Motor neuron (in vitro differentiated cells): Measurements from ENCODE around the gene PRKACB. TPM values are rescaled to one million over a fixed set of nuclear protein-coding genes. Genes with fewer than 3 reads are reported as not detected.

Experiments used
- ATAC-seq, 8 experiments: fragments of 200-7000 bp; cut with Tn5 transposase; replicated peaks in 6 of 8; 2 replicates each; pipeline ENCODE4 v1.8.0; 2021; ENCODE audit warnings: mild to moderate bottlenecking in 8 of 8, moderate library complexity in 8 of 8
- H3K27ac ChIP-seq, 2 donors: fragments of 250-450 bp; sonication (Bioruptor Pico); 2 replicates each; pipeline ENCODE4 v1.9.0; 2021; ENCODE audit warnings: antibody characterized with exemption in 2 of 2, mild to moderate bottlenecking in 2 of 2, moderate library complexity in 1 of 2
- H3K4me1 ChIP-seq, 2 donors: fragments of 250-450 bp; sonication (Bioruptor Pico); replicated peaks in 1 of 2; 2 replicates each; pipeline ENCODE4 v1.6.1; 2021; ENCODE audit warnings: antibody characterized with exemption in 2 of 2, mild to moderate bottlenecking in 2 of 2, moderate library complexity in 1 of 2
- H3K4me3 ChIP-seq, 5 donors: fragments of 250-450 bp; sonication (Bioruptor Pico); 2 replicates each; pipeline ENCODE4 v1.9.0; 2021; ENCODE audit warnings: antibody characterized with exemption in 5 of 5, mild to moderate bottlenecking in 5 of 5, moderate library complexity in 4 of 5
- WGBS, 10 experiments: fragments of 450-650 bp; shearing (Covaris generic); methylation state at CpG; one replicate each; pipeline ENCODE4 v1.0.0; 2022; 5-methylcytosine and 5-hydroxymethylcytosine counted together
- in situ Hi-C, 9 experiments: fragments of 400-800 bp; cut with MboI; loops; one replicate each; pipeline ENCODE4 v1.15.0; 2021; ENCODE audit warnings: low sequenced_read_pairs in 9 of 9, low pct_unique_long_range_greater_than_20kb in 2 of 9; ENCODE audit not compliant: unreplicated experiment in 9 of 9
- total RNA-seq, 8 experiments: library from RNA; unstranded; fragments of 300-600 nt; gene quantifications; 2 replicates each; pipeline versions ENCODE4 v1.2.3 to v1.2.4, GENCODE V29; 2022

PRKACB gene
- total RNA-seq, 8 experiments from 2014 or later, result 21.7 to 120 (median 51.3) TPM

GRCh38 chr1:84122780-84123382, 21.2 kb upstream of the PRKACB start:
- 0 to 51% (median 22%) methylated on average over 1 to 2 of the region's 2 CpGs; no CpG with 5 or more reads in 2 of the 10 experiments for WGBS, 10 experiments
- in situ Hi-C loops, result loop anchor here in 4 of 9 experiments (10.0 to 25.0 kb wide), 2 partner anchors 186 to 198 kb away; no protein-coding TSS in a partner anchor
- no peak overlapping the region for H3K27ac ChIP-seq
- no peaks in the 10 kb centered on the region for H3K4me1 ChIP-seq
- H3K4me3 ChIP-seq, result no peak overlapping the region
- peak in 4 of 8 experiments; percentile 46 to 74 (median 67) for ATAC-seq

GRCh38 chr1:84133479-84133878, 10.6 kb upstream of the PRKACB start:
- ATAC-seq, result no peak
- 83 to 100% (median 96%) methylated on average over 1 to 7 of the region's 7 CpGs; no CpG with 5 or more reads in 1 of the 10 experiments for WGBS, 10 experiments
- Histone ChIP-seq H3K4me3 (no peak overlapping the region), H3K4me1 (no peaks in the 10 kb centered on the region), H3K27ac (no peak overlapping the region)
- in situ Hi-C loops, result loop anchor here in 3 of 9 experiments (10.0 to 25.0 kb wide), 4 partner anchors 301 to 629 kb away; no protein-coding TSS in a partner anchor

- ATAC-seq, result no peak
- in situ Hi-C loops, result loop anchor here in 3 of 9 experiments (10.0 to 25.0 kb wide), 4 partner anchors 299 to 627 kb away; no protein-coding TSS in a partner anchor
- Histone ChIP-seq H3K27ac (no peak overlapping the region), H3K4me3 (no peak overlapping the region), H3K4me1 (no peaks in the 10 kb centered on the region)
Measured at GRCh38 chr1:84135341-84135740, 8.7 kb upstream of the PRKACB start.

GRCh38 chr1:84141182-84142003, 2.7 kb upstream of the PRKACB start:
- in situ Hi-C loops, result loop anchor here in 2 of 9 experiments (25.0 kb wide), 3 partner anchors 296 to 621 kb away; no protein-coding TSS in a partner anchor
- H3K27ac ChIP-seq, result no peak overlapping the region
- no peak overlapping the region for H3K4me3 ChIP-seq
- no peaks in the 10 kb centered on the region for H3K4me1 ChIP-seq
- no peak for ATAC-seq
- WGBS, 10 experiments, result 58 to 98% (median 93%) methylated on average over 6 to 9 of the region's 9 CpGs

GRCh38 chr1:84145068-84145467, 997 bp downstream of the PRKACB start:
- no peak for ATAC-seq
- in situ Hi-C loops, result loop anchor here in 2 of 9 experiments (25.0 kb wide), 3 partner anchors 292 to 617 kb away; no protein-coding TSS in a partner anchor
- WGBS, 10 experiments, result 80 to 100% (median 94%) methylated on average over 1 to 2 of the region's 2 CpGs; no CpG with 5 or more reads in 1 of the 10 experiments

GRCh38 chr1:84146411-84147032, 2.5 kb downstream of the PRKACB start:
- no peak for ATAC-seq
- WGBS, 10 experiments, result 61 to 100% (median 94%) methylated on average over 2 to 4 of the region's 4 CpGs
- H3K27ac ChIP-seq, result no peak overlapping the region
- H3K4me1 ChIP-seq, result no peaks in the 10 kb centered on the region
- H3K4me3 ChIP-seq, result no peak overlapping the region
- in situ Hi-C loops, result loop anchor here in 2 of 9 experiments (25.0 kb wide), 3 partner anchors 291 to 616 kb away; no protein-coding TSS in a partner anchor

More at GRCh38 chr1:84145068-84145467, 997 bp downstream of the PRKACB start:
- Histone ChIP-seq H3K4me3 (no peak overlapping the region), H3K27ac (no peak overlapping the region), H3K4me1 (no peaks in the 10 kb centered on the region)

- H3K4me3 ChIP-seq, result no peak overlapping the region
- no peak for ATAC-seq
- 86 to 100% (median 100%) methylated on average over 1 of the region's 1 CpG; no CpG with 5 or more reads in 3 of the 10 experiments for WGBS, 10 experiments
- no peaks in the 10 kb centered on the region for H3K4me1 ChIP-seq
- in situ Hi-C loops, result loop anchor here in 2 of 9 experiments (25.0 kb wide), 3 partner anchors 289 to 614 kb away; no protein-coding TSS in a partner anchor
- no peak overlapping the region for H3K27ac ChIP-seq
Measured at GRCh38 chr1:84148758-84149157, 4.7 kb downstream of the PRKACB start.

- no peak overlapping the region for H3K4me3 ChIP-seq
- in situ Hi-C loops, result no loop called here
- H3K4me1 ChIP-seq, result no peaks in the 10 kb centered on the region
- no peak for ATAC-seq
- no peak overlapping the region for H3K27ac ChIP-seq
- 92 to 100% (median 96%) methylated on average over 1 to 3 of the region's 3 CpGs; no CpG with 5 or more reads in 2 of the 10 experiments for WGBS, 10 experiments
Measured at GRCh38 chr1:84152649-84153056, 8.6 kb downstream of the PRKACB start.

GRCh38 chr1:84155517-84155916, 11.4 kb downstream of the PRKACB start:
- H3K4me1 ChIP-seq, result no peaks in the 10 kb centered on the region
- no peak overlapping the region for H3K4me3 ChIP-seq
- 72 to 100% (median 88%) methylated on average over 1 to 3 of the region's 3 CpGs for WGBS, 10 experiments
- no peak for ATAC-seq
- no peak overlapping the region for H3K27ac ChIP-seq
- in situ Hi-C loops, result no loop called here

GRCh38 chr1:84156210-84156621, 12.1 kb downstream of the PRKACB start:
- in situ Hi-C loops, result no loop called here
- peak; percentile 28 to 99 (median 75) for ATAC-seq
- H3K4me3 ChIP-seq, result no peak overlapping the region
- H3K4me1 ChIP-seq, result no peaks in the 10 kb centered on the region
- H3K27ac ChIP-seq, result no peak overlapping the region
- 0 to 100% (median 72%) methylated on average over 1 to 2 of the region's 2 CpGs; no CpG with 5 or more reads in 2 of the 10 experiments for WGBS, 10 experiments

- ATAC-seq, result no peak
- in situ Hi-C loops, result no loop called here
- Histone ChIP-seq H3K4me1 (no peaks in the 10 kb centered on the region), H3K27ac (no peak overlapping the region), H3K4me3 (no peak overlapping the region)
- WGBS, 10 experiments, result 65 to 93% (median 85%) methylated on average over 3 to 5 of the region's 5 CpGs
Measured at GRCh38 chr1:84159533-84160240, 15.6 kb downstream of the PRKACB start.

- in situ Hi-C loops, result no loop called here
- 85 to 100% (median 97%) methylated on average over 1 to 2 of the region's 2 CpGs for WGBS, 10 experiments
- no peak overlapping the region for H3K27ac ChIP-seq
- no peak for ATAC-seq
- H3K4me1 ChIP-seq, result peaks cover 0 to 4% of the 10 kb centered on the region in 2 donors
- no peak overlapping the region for H3K4me3 ChIP-seq
Measured at GRCh38 chr1:84162295-84162694, 18.2 kb downstream of the PRKACB start.
